GM19397 (cell line): ENCODE data around the gene EIF4ENIF1.
"Not testable (repeated sequence)": the region's sequence is repeated elsewhere in the genome, so short reads cannot be mapped to it uniquely, and the experiment has no call there.

Experiments
- ATAC-seq: cut with Tn5 transposase; IDR thresholded peaks from one replicate; pipeline ENCODE4 v1.9.1; 2021; ENCODE audit warnings: mild to moderate bottlenecking, moderate library complexity; ENCODE audit not compliant: unreplicated experiment

The EIF4ENIF1 gene

DNA sequence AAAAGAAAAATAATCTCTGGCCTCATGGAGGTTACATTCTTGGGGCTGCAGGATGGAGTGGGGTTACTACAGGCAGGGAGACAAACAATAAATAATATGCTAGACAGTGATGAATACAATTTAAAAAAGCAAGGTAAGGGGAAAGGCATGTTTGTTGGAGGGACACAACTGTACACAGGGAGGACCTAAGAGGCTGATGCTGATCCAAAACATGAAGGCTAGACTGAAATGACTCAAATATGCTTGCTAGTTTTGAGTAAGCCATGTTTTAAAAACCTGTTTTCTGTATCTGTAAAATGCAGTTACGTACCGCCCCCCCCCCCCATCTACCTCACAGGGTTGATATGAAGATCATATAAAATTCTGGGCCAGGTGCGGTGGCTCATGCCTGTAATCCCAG is 44.0 kb downstream of the EIF4ENIF1 start:
- ATAC-seq: no peak

DNA sequence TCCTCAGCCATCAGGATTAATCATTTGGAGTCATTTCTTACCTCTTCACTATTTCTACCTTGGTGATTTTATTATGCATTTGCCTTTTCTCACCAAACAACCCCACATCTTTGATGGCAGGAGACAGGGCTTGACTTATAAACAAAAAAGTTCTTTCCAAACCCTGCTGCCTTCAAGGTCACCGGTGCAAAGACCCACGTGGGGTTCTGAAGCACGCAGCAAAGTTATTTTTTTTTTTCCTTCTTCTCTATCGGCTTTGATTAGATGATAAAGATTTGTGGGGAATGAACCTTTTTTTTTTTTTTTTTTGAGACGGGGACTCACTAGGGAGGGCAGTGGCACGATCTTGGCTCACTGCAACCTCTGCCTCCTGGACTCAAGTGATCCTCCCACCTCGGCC is 46.1 kb downstream of the EIF4ENIF1 start:
- ATAC-seq: no peak

DNA sequence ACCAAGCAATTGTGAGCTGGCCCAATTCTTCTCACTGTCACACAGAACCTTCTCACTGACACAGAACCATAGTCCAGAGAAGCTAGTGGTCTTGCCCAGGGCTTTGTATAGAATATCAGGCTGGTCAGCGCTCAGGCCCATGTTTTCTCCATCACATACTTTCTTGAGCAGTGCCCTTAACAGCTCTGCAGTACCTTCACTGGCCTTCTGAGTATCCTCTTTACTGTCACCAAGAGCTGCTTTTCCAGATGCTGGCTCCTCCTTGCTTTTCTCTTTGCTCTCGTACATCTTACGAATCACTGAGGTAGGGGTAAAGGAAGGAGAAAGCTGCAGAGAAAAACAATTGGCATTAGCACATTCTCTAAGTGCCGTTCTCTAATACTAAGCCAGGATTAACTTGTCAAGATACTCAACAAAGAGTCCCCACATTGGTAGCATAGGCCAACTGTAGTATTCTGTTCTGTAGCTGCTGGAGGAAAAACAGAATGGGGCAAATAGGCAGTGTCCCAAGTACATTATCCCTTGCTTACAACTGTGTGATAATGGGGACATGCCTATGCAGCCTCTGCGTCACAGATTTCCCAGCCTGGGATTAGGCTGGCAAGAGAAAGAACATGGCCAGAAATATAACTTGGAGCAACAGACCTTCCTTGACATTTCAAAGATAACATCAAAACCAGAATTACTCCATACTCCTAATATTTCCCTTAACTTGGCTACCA is 46.7 kb downstream of the EIF4ENIF1 start:
- ATAC-seq: no peak

DNA sequence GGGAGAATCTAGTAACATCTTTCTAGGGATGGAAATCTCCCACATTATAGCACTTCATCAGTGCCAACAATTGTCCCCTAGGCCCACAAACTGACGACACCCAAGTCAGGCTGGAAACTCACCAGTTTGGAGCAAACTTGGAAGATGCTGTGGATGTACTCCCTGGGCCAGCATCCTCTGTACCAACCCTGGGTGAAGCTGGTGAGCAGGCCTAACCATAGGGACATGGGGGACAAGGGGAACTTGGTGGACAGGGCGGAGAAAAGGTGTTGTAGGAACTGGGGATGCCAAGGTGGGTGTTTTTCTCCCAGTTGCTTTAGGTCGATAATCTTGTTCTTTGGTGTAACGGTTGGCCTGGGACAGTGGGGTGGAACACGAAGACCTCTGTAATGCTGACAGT is 48.0 kb downstream of the EIF4ENIF1 start:
- no peak for ATAC-seq

DNA sequence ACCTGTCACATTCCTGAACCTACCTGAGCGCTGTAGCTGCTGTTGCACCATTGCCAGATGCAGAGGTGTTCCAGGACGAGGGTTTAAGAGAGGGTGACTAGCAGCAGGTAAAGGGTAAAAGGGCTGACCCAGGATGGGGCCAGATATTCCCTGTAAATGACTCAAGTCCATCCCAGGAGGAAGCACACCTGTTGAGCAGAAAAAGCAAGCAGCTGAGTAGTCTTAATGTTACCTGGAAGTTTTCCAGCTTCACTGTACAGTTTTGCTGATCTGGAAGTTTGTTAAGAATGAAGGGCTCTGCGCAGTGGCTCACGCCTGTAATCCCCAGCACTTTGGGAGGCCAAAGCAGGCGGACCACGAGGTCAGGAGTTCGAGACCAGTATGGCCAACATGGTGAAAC is 49.0 kb downstream of the EIF4ENIF1 start:
- ATAC-seq: no peak

DNA sequence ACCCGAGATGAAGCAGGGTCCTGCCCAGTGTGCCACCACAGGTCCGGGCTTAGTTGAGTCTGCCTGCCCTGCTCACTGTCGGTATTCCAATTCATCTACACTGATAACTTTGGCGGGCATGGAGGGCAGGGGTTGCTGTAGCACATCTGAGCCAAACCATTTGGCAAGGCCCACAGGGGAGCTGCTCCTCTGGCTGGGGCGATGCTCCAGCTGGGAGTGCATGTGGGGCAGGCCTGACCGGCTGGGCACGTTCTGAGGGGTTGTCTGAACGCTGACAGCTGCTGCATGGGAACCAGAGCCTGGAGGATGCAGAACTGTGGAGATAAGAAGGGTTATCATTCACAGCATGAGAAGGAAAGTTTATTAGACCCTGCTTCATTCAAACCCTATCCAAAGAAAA is 49.8 kb downstream of the EIF4ENIF1 start:
- no peak for ATAC-seq

DNA sequence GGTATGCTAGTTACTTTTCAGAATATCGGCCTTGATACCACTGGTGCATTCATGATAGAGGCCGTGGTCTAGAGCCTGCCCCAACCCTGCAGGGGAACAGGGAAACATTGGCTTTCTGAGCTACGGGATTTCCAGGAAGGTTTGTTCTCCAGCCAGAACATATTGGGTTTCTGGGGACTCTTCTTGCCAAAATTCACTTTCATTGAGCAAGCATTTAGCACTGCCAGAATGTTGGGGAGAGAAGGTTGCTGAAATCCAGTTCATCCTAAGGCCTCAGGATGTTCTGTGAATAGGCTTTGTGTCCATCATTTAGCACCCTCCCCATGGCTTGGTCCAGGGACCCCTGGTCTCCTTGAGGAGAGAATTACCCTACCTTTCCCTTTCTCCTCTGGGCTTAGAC is 53.5 kb downstream of the EIF4ENIF1 start:
- ATAC-seq: no peak

DNA sequence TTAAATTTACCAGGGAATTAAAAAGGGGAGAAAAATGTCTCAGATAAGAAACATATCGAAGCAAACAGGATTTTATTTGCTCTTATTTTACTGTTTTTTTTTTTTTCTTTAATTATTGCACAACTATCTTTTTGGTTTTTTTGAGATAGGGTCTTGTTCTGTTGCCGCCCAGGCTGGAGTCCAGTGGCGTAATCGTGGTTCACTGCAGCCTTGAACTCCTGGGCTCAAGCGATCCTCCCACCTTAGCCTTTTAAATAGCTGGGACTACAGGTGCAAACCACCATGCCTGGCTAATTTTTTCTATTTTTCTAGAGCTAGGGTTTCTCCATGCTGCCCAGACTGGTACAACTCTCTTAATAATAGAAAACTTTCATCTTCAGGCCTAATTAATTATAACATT is 57.7 kb downstream of the EIF4ENIF1 start:
- no peak for ATAC-seq

DNA sequence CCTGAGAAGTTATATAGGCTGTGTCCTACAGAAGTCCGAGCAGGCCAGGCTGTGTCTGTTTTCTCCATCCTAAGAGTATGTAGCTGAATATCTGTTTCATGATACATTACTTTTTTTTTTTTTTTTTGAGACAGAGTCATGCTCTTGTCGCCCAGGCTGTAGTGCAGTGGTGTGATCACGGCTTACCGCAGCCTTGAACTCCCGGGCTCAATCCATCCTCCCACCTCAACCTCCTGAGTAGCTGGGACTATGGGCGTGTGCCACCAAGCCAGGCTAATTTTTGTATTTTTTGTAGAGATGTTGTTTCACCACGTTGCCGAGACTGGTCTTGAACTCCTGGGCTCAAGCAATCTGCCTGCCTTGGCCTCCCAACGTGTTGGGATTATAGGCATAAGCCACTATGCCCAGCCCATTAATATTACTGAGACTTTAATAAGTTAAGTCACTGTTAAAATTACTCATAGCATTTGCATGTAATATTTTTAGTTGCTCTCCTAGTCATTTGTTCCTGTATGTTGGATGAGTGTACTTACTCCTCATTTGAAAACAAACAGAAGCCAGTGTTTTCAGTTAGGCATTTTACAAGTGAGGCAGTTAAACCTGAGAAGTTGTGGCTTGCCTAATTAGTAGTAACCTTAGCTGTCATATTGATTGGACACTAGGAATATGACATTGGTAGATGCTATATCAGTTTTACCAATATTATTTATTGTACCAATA is 64.2 kb downstream of the EIF4ENIF1 start:
- ATAC-seq: no peak

DNA sequence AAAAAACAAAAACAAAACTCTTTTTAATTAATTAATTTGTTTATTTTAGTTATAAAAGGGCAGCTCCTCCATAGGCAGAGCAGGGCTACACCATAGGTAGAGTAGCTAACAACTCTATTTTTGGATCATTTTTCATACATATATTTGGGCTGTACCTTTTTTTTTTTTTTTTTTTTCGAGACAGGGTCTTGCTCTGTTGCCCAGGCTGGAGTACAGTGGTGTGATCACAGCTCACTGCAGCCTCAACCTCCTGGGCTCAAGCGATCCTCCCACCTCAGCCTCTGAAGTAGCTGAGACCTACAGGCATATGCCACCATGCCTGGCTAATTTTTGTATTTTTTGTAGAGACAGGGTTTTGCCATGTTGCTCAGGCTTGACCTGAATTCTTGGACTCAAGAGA is 87.3 kb downstream of the EIF4ENIF1 start:
- ATAC-seq: not testable (repeated sequence)

DNA sequence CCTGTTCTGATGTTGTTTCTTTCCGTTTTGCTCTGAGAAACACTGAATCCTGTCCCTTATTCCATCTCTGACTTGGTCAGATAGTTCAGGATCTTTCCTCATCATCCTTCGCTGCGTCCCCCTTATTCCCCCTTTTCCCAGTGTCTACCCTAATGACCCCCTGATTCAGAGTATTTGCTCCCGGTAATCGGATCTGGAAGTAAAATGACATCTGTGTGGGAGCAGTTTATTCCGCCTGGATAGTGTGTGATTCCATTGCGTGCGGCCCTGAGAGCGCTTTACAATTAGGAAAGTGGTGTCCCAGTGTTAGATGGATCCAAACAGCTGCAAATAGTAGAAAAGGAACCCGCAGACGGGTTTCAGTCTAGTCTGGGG is 89.6 kb downstream of the EIF4ENIF1 start:
- ATAC-seq: no peak

DNA sequence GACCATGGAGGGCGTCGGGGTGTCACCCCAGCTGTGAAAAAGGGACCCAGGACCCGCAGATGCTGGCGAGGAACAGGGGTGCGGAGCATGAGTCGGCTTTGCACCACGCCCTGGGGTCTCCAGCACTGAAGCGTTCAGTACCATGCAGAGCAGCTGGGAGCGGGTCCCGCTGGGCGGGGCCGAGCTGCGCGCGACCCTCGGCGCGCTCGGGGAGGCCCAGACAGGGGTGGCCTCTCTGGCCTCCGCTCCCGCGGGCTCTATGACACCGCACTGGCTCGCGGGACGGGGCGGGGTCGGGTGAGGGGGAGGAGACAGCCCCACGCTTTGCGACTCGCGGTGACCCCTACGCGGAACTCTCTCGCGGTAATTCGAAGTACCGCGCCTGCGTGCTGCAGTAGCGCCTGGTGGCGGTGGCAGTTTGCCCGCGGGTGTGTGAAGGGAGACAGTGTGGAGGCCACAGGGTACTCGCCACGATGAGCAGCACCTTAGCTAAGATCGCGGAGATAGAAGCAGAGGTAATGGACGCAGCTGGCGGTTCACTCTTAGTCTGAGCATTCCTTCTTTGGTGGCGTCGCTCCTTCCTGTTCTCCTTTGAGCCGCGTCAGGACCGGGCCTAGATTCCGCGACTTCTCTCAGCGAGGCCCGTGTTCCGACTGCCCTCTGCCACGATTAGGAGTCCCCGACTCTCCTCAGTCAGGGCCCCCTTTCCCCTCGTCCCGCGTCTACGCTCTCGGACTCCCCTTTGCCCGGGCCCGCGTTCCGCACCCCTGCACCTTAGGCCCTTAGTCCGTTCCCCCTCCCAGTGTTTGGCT is 90.2 kb downstream of the EIF4ENIF1 start, which contains the start of gene DRG1:
Gene DRG1, plus strand, starts transcription at position 394 of the 812 bp plus-strand sequence. Its CDS starts 80 bp downstream, at position 474.
- peak; percentile 94 for ATAC-seq

DNA sequence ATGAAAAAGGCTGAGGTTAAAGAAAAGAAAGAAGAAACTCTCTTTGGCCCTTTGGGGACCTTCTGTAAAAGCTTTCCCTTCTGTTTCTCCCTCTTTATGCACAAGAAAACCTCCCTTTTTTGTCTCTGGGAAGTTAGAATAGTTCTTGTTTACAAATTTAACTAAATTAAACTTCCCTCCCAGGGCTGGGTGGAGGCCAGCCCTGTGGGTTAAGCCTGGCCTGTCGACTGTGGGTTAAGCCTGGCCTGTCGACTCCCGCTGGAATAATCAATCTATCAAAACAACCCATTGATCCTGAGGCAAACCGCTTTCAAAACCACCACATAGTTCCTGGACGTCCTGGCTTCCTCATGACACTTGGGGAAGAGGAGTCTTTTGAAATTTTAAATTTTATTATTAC is 91.4 kb downstream of the EIF4ENIF1 start:
- no peak for ATAC-seq

DNA sequence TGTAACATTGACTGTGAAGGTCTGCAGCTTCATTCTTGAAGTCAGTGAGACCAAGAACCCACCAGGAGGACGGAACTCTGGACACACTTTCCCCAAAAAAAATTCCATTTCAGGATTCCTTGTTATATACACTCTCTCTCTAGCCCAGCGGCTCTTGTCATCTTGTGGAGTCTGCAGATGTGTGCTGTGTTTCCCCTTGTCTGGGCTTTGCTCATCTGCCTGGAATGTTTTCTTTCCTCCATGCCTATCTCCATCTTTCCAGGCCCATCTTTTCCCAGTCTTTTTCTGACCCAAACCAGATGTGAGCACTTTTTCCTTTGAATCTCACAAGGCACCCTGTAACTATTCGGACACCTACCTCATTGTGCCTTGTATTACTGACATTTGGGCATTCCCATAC is 95.3 kb downstream of the EIF4ENIF1 start:
- no peak for ATAC-seq

DNA sequence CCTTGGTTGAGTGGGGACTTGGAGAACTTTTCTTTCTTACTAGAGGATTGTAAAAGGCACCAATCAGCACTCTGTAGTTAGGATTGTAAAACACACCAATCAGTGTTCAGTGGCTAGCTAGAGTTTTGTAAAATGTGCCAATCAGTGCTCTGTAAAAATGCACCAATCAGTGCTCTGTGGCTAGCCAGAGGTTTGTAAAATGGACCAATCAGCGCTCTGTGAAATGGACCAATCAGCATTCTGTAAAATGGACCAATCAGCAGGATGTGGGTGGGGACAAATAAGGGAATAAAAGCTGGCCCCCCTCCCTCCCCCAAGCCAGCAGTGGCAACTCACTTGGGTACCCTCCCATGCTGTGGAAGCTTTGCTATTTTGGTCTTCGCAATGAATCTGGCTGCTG is 95.7 kb downstream of the EIF4ENIF1 start:
- no peak for ATAC-seq
